Brain pericyte (primary cell): ENCODE results near the gene SYNPO2.
"Not testable (repeated sequence)": the region's sequence is repeated elsewhere in the genome, so short reads cannot be mapped to it uniquely, and the experiment has no call there.

Experiments used
- DNase-seq: peaks from one replicate; pipeline ENCODE4 v3.0.0-alpha.2; 2012; ENCODE audit warnings: low read depth, low spot score

Gene SYNPO2

GRCh38 chr4:119029847-119030535, 141.3 kb downstream of the SYNPO2 start:
- no peak for DNase-seq

- DNase-seq, result no peak
These were observed 141.9 kb downstream of the SYNPO2 start for GRCh38 chr4:119030536-119030890.

GRCh38 chr4:119031218-119031617, 142.6 kb downstream of the SYNPO2 start:
- no peak for DNase-seq

GRCh38 chr4:119032921-119033685, 144.4 kb downstream of the SYNPO2 start:
- no peak for DNase-seq

- no peak for DNase-seq
These were observed 145.8 kb downstream of the SYNPO2 start for GRCh38 chr4:119034276-119035008.

GRCh38 chr4:119035951-119036737, 147.5 kb downstream of the SYNPO2 start:
- DNase-seq, result no peak

- no peak for DNase-seq
These were observed 149.1 kb downstream of the SYNPO2 start for GRCh38 chr4:119037709-119038108.

GRCh38 chr4:119038116-119038841, 149.6 kb downstream of the SYNPO2 start:
- DNase-seq, result no peak

GRCh38 chr4:119039160-119039559, 150.5 kb downstream of the SYNPO2 start:
- DNase-seq, result no peak

GRCh38 chr4:119039779-119040178, 151.1 kb downstream of the SYNPO2 start:
- DNase-seq, result no peak

- DNase-seq, result no peak
These were observed 151.6 kb downstream of the SYNPO2 start for GRCh38 chr4:119040261-119040660.

- DNase-seq, result no peak
These were observed 152.1 kb downstream of the SYNPO2 start for GRCh38 chr4:119040694-119041185.

- DNase-seq, result no peak
These were observed 152.7 kb downstream of the SYNPO2 start for GRCh38 chr4:119041396-119041795.

GRCh38 chr4:119041951-119042560, 153.4 kb downstream of the SYNPO2 start:
- peak; percentile 38 for DNase-seq

GRCh38 chr4:119046263-119046662, 157.6 kb downstream of the SYNPO2 start:
- DNase-seq, result no peak

GRCh38 chr4:119047059-119047458, 158.4 kb downstream of the SYNPO2 start:
- not testable (repeated sequence) for DNase-seq

GRCh38 chr4:119048446-119048845, 159.8 kb downstream of the SYNPO2 start:
- DNase-seq, result no peak

- DNase-seq, result no peak
These were observed 160.7 kb downstream of the SYNPO2 start for GRCh38 chr4:119049342-119049741.

- DNase-seq, result no peak
These were observed 162.0 kb downstream of the SYNPO2 start for GRCh38 chr4:119050527-119051090.

- no peak for DNase-seq
These were observed 164.6 kb downstream of the SYNPO2 start for GRCh38 chr4:119053245-119053644.
